Dendritic cell treated with granulocyte-macrophage colony-stimulating factor and Interleukin-4, amounts not matched to agents 40 ng/mL and 50 ng/mL, for 4 days (primary cell): ENCODE measurements around the gene TM9SF1.
A peak's percentile ranks its signal among the peaks of the same experiment; 100 is the strongest.

Experiments used
- H3K27ac Mint-ChIP-seq: one replicate; pipeline ENCODE4 v1.8.0; 2022; ENCODE audit warnings: mild to moderate bottlenecking, mixed read lengths
- H3K27me3 Mint-ChIP-seq: one replicate; pipeline ENCODE4 v1.8.0; 2022; ENCODE audit warnings: mild to moderate bottlenecking, mixed read lengths
- H3K36me3 Mint-ChIP-seq: one replicate; pipeline ENCODE4 v1.8.0; 2022; ENCODE audit warnings: low read depth, mixed read lengths
- H3K4me1 Mint-ChIP-seq: one replicate; pipeline ENCODE4 v1.8.0; 2022; ENCODE audit warnings: low read depth, mixed read lengths
- H3K4me3 Mint-ChIP-seq: one replicate; pipeline ENCODE4 v1.8.0; 2022; ENCODE audit warnings: mild to moderate bottlenecking, moderate library complexity, mixed read lengths
- H3K9me3 Mint-ChIP-seq: one replicate; pipeline ENCODE4 v1.8.0; 2022; ENCODE audit warnings: mixed read lengths
- intact Hi-C: fragments of 100-400 bp; cut with micrococcal nuclease; formaldehyde crosslinking; loops from one replicate; pipeline ENCODE4 v1.15.0; 2022

Gene TM9SF1

GRCh38 chr14:24155100-24155499 is 40.1 kb downstream of the TM9SF1 start:
- intact Hi-C loops: no loop called here
- H3K4me1 Mint-ChIP-seq: peaks cover 12% of the 10 kb centered on the region
- no peak overlapping the region for H3K27ac Mint-ChIP-seq
- H3K4me3 Mint-ChIP-seq: no peak overlapping the region
- no peaks in the 10 kb centered on the region for H3K27me3 Mint-ChIP-seq
- H3K9me3 Mint-ChIP-seq: no peaks in the 10 kb centered on the region
- peaks cover 94% of the 10 kb centered on the region for H3K36me3 Mint-ChIP-seq

GRCh38 chr14:24151404-24152080 is 43.7 kb downstream of the TM9SF1 start:
- intact Hi-C loops: no loop called here
- Mint-ChIP-seq H3K27me3 (no peaks in the 10 kb centered on the region), H3K4me1 (peaks cover 29% of the 10 kb centered on the region), H3K27ac (no peak overlapping the region), H3K9me3 (no peaks in the 10 kb centered on the region), H3K36me3 (peaks cover 95% of the 10 kb centered on the region), H3K4me3 (no peak overlapping the region)

GRCh38 chr14:24150993-24151392 is 44.2 kb downstream of the TM9SF1 start:
- peaks cover 95% of the 10 kb centered on the region for H3K36me3 Mint-ChIP-seq
- no peak overlapping the region for H3K4me3 Mint-ChIP-seq
- H3K27me3 Mint-ChIP-seq: no peaks in the 10 kb centered on the region
- H3K4me1 Mint-ChIP-seq: peaks cover 33% of the 10 kb centered on the region
- intact Hi-C loops: no loop called here
- no peak overlapping the region for H3K27ac Mint-ChIP-seq
- no peaks in the 10 kb centered on the region for H3K9me3 Mint-ChIP-seq

- no peaks in the 10 kb centered on the region for H3K9me3 Mint-ChIP-seq
- intact Hi-C loops: no loop called here
- H3K27me3 Mint-ChIP-seq: no peaks in the 10 kb centered on the region
- H3K4me1 Mint-ChIP-seq: peaks cover 37% of the 10 kb centered on the region
- H3K4me3 Mint-ChIP-seq: no peak overlapping the region
- H3K27ac Mint-ChIP-seq: no peak overlapping the region
- H3K36me3 Mint-ChIP-seq: peaks cover 93% of the 10 kb centered on the region
Measured at GRCh38 chr14:24150567-24150966, 44.7 kb downstream of the TM9SF1 start.

- H3K36me3 Mint-ChIP-seq: peaks cover 93% of the 10 kb centered on the region
- peaks cover 42% of the 10 kb centered on the region for H3K4me1 Mint-ChIP-seq
- intact Hi-C loops: no loop called here
- H3K27ac Mint-ChIP-seq: no peak overlapping the region
- H3K27me3 Mint-ChIP-seq: no peaks in the 10 kb centered on the region
- no peaks in the 10 kb centered on the region for H3K9me3 Mint-ChIP-seq
- H3K4me3 Mint-ChIP-seq: no peak overlapping the region
Measured at GRCh38 chr14:24150061-24150460, 45.2 kb downstream of the TM9SF1 start.

- peaks cover 93% of the 10 kb centered on the region for H3K36me3 Mint-ChIP-seq
- H3K4me3 Mint-ChIP-seq: no peak overlapping the region
Measured at GRCh38 chr14:24149302-24149969, 45.8 kb downstream of the TM9SF1 start.

GRCh38 chr14:24147761-24148428 is 47.3 kb downstream of the TM9SF1 start:
- peaks cover 96% of the 10 kb centered on the region for H3K36me3 Mint-ChIP-seq
- peak overlapping the region; percentile 98 for H3K4me3 Mint-ChIP-seq
- H3K27ac Mint-ChIP-seq: peak overlapping the region; percentile 91
- H3K9me3 Mint-ChIP-seq: no peaks in the 10 kb centered on the region
- no peaks in the 10 kb centered on the region for H3K27me3 Mint-ChIP-seq
- peaks cover 54% of the 10 kb centered on the region for H3K4me1 Mint-ChIP-seq
- intact Hi-C loops: loop anchor here (1.0 to 2.0 kb wide), 4 partner anchors 13 to 85 kb away; partner anchors contain the start of genes DCAF11, GMPR2, IPO4 and IRF9

More at GRCh38 chr14:24149302-24149969, 45.8 kb downstream of the TM9SF1 start:
- peaks cover 49% of the 10 kb centered on the region for H3K4me1 Mint-ChIP-seq
- no peaks in the 10 kb centered on the region for H3K27me3 Mint-ChIP-seq
- intact Hi-C loops: no loop called here
- H3K9me3 Mint-ChIP-seq: no peaks in the 10 kb centered on the region
- no peak overlapping the region for H3K27ac Mint-ChIP-seq

- peaks cover 59% of the 10 kb centered on the region for H3K4me1 Mint-ChIP-seq
- peak within 1 kb of the TSS; percentile 98 for H3K4me3 Mint-ChIP-seq
- H3K36me3 Mint-ChIP-seq: peaks cover 94% of the 10 kb centered on the region
- intact Hi-C loops: loop anchor here (1.0 to 2.0 kb wide), 4 partner anchors 14 to 86 kb away; partner anchors contain the start of genes DCAF11, GMPR2, IPO4 and IRF9
- H3K9me3 Mint-ChIP-seq: no peaks in the 10 kb centered on the region
- peak within 1 kb of the TSS; percentile 91 for H3K27ac Mint-ChIP-seq
- no peaks in the 10 kb centered on the region for H3K27me3 Mint-ChIP-seq
Measured at GRCh38 chr14:24146978-24147760, 48.1 kb downstream of the TM9SF1 start, which contains the start of gene RNF31. Gene RNF31 (plus strand): TSS chr14:24147498. CDS start chr14:24147699, 201 bp downstream.

- Mint-ChIP-seq H3K27ac (peak within 1 kb of the TSS; percentile 91), H3K4me1 (peaks cover 65% of the 10 kb centered on the region), H3K36me3 (peaks cover 88% of the 10 kb centered on the region), H3K4me3 (peak within 1 kb of the TSS; percentile 98), H3K27me3 (no peaks in the 10 kb centered on the region), H3K9me3 (no peaks in the 10 kb centered on the region)
- intact Hi-C loops: loop anchor here (2.0 kb wide), 2 partner anchors 42 to 86 kb away; partner anchors contain the start of genes GMPR2, IPO4 and NEDD8
Measured at GRCh38 chr14:24146453-24146977, 48.7 kb downstream of the TM9SF1 start, which contains the start of gene PSME2. Gene PSME2 (minus strand): TSS chr14:24146610. CDS start chr14:24146581, 29 bp downstream.

- peaks cover 67% of the 10 kb centered on the region for H3K4me1 Mint-ChIP-seq
- H3K36me3 Mint-ChIP-seq: peaks cover 85% of the 10 kb centered on the region
- H3K4me3 Mint-ChIP-seq: peak overlapping the region; percentile 98
- no peaks in the 10 kb centered on the region for H3K9me3 Mint-ChIP-seq
- intact Hi-C loops: loop anchor here (2.0 kb wide), 2 partner anchors 43 to 87 kb away; partner anchors contain the start of genes GMPR2, IPO4 and NEDD8
- H3K27me3 Mint-ChIP-seq: no peaks in the 10 kb centered on the region
- peak overlapping the region; percentile 91 for H3K27ac Mint-ChIP-seq
Measured at GRCh38 chr14:24145690-24146452, 49.4 kb downstream of the TM9SF1 start.

- peaks cover 69% of the 10 kb centered on the region for H3K4me1 Mint-ChIP-seq
- peaks cover 84% of the 10 kb centered on the region for H3K36me3 Mint-ChIP-seq
- intact Hi-C loops: no loop called here
Measured at GRCh38 chr14:24145219-24145618, 50.0 kb downstream of the TM9SF1 start.

GRCh38 chr14:24144451-24144850 is 50.8 kb downstream of the TM9SF1 start:
- Mint-ChIP-seq H3K27ac (no peak overlapping the region), H3K9me3 (no peaks in the 10 kb centered on the region), H3K36me3 (peaks cover 80% of the 10 kb centered on the region), H3K27me3 (no peaks in the 10 kb centered on the region), H3K4me3 (no peak overlapping the region), H3K4me1 (peaks cover 69% of the 10 kb centered on the region)
- intact Hi-C loops: no loop called here

More at GRCh38 chr14:24145219-24145618, 50.0 kb downstream of the TM9SF1 start:
- Mint-ChIP-seq H3K27me3 (no peaks in the 10 kb centered on the region), H3K9me3 (no peaks in the 10 kb centered on the region), H3K27ac (peak overlapping the region; percentile 91), H3K4me3 (peak overlapping the region; percentile 98)
